Superior temporal gyrus (tissue), 1 donor: ENCODE results near the gene WBP1L.
"Not testable (repeated sequence)": the region's sequence is repeated elsewhere in the genome, so short reads cannot be mapped to it uniquely, and the experiment has no call there.

Experiments used
- DNase-seq: peaks from one replicate; pipeline ENCODE4 v3.0.0-alpha.2; 2016; ENCODE audit errors: extremely low spot score

WBP1L gene

DNA sequence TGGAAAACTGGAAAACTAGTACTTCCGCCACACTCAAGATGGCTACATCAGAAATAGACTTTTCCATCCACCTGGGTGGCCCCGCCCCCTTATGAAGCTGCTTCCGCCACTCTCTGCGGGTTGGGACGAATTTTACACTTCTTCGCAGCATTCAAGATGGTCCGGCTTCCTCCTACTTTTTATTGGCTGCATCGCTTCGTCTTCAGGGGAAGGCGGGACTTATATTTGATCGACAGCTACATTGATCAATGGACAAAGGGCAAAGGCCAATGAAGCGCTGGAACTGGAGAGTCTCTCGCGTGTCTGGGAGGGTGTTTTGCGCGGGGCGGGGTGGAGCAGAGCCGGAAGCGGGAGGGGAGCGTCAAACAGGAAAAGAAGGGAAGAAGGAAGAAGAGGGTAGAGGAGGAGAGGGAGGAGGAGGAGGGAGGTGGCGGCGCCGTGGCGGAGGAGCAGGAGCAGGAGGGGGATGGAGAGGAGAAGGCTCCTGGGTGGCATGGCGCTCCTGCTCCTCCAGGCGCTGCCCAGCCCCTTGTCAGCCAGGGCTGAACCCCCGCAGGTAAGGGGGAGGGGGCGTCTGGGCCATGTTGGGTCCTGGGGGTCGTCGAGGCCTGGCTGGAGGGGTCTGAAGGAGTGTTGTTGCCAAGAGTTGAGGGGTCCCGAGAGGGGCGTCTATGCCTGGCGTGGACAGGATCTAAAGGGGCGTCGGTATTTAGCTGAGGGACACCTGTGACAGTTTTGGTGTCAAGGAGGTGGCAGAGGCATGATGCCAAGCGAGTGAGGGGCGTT is at the start of gene WBP1L:
WBP1L (plus strand) TSS at position 361 of the 786 bp plus-strand sequence; CDS start at position 467, 106 bp downstream.
- DNase-seq, result peak; percentile 100

DNA sequence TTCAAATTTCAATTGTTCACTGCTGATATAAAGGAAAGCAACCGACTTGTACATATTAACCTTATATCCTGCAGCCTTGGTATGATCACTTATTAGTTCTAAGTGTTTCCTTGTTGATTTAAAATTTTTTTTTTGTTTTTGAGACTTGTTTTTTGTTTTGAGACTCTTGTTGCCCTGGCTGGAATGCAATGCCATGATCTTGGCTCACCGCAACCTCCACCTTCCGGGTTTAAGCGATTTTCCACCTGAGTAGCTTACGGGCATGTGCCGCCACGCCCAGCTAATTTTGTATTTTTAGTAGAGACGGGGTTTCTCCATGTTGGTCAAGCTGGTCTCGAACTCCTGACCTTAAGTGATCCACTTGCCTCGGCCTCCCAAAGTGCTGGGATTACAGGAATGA is 48.3 kb upstream of the WBP1L start:
- not testable (repeated sequence) for DNase-seq

DNA sequence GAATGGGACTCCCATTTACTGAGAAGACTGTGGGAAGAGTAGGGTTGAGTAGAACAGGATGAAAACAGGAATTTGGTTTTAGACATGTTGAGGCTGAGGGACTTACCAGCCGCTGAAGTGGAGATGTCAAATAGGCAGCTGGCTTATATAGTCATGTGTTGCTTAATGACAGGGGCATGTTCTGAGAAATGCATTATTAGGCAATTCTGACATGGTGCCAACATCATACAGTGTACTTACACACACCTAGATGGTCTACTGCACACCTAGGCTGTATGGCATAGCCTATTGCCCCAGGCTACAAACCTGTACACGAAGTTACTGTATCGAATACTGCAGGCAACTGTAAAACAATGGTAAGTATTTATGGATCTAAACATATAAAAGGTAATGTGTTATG is 47.0 kb upstream of the WBP1L start:
- DNase-seq, result no peak

DNA sequence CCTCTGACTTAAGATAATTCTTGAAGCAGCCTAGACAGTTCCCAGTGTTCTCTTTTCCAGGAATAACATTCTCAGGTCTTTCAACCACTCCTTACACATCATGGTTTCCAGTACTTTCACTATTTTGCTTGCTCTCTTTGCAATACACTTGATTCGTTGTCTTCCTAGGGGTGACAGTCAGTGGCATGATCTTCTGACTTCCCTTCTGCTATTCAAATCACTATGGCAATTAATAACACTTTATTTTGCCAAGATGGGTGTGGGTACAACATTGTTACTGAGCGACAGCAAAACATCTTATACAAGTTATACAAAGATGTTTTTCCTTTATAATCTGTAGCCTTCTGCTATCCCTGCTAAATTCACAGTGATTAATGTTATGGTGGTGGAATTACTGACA is 44.9 kb upstream of the WBP1L start:
- DNase-seq, result no peak

DNA sequence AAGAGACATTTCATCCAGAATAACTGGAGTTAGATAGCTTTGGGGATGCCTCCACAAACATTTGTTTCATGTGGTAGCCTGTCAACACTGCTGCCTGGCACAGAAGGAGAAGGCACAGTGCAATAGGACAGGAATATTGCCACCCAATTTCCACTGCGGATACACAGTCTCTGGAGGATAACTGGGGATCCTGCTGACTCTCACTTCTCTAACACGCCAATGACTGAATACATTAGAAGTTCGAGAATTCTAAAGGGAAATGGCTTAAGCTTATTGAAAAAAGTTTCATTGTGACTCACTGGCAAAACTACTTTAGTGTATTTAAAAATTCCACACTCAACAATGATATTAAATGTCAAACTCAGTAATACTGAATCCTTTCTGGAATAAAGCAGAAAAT is 42.5 kb upstream of the WBP1L start:
- DNase-seq, result no peak

DNA sequence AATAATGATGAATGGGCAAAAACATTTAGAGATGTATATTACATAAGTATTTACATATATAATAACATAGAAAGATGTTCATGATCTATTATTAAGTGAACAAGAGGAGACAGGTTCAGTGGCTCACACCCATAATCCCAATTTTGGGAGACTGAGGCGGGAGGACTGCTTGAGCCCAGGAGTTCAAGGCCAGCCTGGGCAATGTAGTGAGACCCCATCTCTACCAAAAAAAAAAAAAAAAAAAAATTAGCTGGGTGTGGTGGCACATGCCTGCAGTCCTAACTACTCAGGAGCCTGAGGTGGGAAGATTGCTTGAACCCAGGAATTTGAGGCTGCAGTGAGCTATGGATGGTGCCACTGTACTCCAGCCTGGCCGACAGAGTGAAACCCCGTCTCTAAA is 42.0 kb upstream of the WBP1L start:
- DNase-seq, result no peak

DNA sequence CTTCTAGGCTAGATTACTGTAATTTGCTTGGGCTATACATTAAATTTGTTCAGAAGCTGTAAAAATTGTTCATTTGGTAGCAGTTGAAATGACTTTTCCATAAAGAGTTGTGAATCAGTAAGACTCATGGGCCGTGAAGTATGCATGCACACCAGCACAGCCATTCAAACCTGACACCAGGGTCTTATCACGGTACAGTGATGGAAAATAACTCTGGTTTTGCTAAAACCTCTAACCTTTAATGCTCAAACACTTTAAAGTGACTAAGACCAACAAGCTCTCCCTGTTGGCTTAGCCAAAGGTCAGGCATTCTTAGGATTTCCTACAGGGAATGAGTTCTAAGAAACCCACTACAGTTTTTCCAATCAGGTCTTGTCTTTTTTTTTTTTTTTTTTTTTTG is 41.0 kb upstream of the WBP1L start:
- no peak for DNase-seq

DNA sequence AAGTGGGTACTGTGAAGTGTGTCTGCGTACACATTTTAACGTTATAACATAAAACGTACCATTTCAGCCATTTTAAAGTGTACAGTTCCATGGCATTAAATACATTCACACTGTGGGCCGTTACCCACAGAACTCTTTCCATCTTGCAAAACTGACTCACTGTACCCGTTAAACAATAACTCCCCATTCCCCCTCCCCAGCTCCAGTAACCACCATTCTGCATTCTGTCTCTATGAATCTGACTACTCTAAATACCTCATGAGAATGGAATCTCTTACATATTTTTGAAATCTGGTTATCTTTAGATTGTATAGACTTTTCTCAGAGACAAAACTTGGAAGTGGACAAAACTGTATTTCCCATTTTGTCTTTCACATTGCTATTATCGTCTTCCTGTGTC is 38.8 kb upstream of the WBP1L start:
- DNase-seq, result no peak

DNA sequence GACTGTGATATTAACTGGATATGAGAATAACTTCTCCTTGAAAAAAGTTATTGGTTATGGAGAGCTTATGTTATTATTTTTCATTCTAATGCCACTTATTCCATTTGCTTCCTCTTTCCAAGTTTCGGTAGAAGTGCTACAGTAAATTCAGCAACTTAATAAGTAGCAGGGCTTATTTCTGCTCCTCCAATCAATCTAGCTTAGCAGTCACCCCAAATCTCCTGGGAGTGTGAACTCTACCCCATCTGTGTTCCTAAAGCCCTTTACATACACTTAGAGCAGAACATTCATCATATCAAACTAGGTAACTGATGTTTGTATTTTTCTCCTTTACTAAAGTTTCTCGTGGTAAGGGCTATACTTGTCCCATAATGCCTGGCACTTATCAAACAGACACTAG is 38.2 kb upstream of the WBP1L start:
- no peak for DNase-seq

DNA sequence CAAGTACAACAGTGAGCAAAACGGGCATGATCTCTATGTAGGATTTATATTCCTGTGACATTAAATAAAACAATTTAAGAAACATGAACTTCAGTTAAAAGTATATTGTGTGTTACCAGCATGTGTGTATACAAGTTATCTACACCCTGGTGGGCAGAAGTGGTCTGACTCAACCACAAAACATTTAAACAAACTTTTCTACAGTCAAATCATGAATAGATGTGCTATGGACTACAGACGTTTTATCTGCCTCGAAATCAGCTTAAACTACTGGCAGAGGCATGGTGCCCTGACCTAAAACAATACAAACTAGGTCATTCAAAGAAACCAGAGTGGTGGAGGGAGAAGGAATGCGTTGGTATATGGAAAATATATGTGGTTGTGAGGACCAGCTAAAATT is 33.1 kb upstream of the WBP1L start:
- no peak for DNase-seq

DNA sequence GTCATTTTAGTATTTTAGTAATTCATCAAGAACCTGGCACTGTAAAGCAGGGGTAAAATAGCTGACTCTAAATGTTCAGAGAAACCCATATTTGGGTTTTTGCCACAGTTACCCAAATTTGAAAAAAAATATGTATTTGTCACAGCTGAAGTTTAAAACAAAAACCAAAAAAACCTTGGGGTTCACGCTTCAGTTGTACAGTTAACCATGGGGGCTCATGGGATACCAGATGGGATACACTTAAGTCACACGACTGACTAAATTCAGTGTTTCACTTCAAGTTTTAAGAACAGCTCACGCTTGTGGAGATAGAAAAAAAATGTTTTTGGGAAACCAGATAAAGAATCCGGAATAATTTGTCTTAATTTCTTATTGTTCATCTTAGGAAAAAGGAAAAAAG is 31.7 kb upstream of the WBP1L start:
- no peak for DNase-seq

DNA sequence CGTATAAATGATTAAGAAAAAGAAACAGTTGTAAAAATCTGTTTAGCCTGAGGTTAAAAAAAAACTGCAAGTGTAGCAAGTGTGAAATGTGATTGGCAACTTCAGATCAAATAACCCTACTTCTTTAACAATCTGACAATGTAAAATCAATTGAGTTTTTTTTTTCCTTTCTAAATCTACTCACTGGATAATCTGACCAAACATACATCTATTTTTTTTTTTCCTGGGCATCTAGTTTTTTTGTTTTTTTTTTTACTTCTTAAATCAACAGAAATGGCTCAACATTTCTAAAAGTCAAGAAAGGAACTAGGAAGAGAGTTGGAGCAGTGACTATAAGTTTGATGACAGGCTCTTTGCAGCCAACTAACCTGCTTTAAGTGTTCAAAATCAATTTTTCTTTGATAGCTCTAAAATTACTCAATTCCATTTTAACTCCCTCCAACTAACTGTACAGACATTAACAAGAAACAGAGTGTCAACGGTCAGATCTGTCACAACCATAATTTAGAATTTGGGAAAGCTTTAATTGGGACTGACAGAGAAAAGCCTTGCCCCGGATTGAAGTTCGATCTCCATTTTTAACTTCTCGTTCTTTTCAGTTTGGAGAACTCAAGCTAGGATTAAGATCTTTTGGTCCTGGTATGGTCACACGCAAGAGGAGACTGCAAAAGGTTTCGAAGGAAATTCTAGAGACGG is 30.8 kb upstream of the WBP1L start:
- DNase-seq, result no peak

DNA sequence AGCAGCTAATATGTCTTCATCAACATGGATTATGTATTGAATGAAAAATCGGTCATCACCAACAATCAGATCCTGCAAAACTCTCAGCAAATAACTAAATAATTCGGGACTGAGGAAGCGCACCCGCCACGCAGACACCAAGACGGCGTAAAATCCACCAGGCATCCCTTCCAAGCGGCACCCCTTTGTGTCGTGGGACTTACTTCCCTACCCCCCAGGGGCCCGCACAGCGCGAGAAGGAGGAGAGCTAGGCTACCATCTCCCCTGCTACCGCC is 30.3 kb upstream of the WBP1L start:
- peak; percentile 54 for DNase-seq

DNA sequence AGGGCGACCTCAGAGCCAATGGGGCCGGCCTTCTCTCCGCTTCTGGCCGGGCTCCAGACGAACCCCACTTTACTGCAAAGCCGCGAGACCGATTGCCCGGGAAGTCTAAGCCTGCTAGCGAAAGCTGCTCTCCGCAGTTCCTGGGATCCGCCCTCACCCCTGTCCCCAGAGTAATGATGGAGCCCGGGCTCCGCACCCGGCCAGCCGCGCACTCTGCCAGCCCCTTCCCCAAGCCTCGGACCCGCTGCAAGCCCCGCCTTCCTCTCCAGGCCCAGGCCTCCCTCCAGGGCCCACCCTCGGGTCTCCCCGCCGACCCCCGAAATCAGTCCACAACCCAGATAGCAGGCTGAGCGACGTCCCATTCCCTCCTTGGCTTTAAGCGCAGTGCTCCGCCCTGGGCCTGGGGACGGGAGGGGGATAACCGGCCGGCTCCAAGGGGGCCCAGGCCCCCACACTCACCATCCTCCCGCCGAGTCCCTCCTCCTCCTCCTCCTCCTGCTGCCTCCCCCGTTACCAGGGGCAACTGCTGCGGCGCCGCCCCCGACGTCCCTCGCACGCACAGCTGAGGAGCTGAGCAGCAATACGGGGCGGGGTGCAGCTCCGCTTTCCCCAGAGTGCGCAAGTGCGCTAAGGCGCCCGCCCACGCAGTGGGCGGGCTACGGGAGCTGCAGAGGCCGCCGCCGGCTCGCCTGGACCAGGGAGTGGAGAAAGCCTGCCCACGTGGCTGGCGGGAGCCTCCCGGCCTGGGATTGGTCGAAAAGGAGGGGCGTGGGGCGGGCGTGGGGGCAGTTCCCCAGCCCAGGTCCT is 29.7 kb upstream of the WBP1L start, which contains the start of gene ARL3:
ARL3 (minus strand) TSS at position 584 of the 807 bp plus-strand sequence; CDS start at position 462, 122 bp downstream.
- DNase-seq, result peak; percentile 97

DNA sequence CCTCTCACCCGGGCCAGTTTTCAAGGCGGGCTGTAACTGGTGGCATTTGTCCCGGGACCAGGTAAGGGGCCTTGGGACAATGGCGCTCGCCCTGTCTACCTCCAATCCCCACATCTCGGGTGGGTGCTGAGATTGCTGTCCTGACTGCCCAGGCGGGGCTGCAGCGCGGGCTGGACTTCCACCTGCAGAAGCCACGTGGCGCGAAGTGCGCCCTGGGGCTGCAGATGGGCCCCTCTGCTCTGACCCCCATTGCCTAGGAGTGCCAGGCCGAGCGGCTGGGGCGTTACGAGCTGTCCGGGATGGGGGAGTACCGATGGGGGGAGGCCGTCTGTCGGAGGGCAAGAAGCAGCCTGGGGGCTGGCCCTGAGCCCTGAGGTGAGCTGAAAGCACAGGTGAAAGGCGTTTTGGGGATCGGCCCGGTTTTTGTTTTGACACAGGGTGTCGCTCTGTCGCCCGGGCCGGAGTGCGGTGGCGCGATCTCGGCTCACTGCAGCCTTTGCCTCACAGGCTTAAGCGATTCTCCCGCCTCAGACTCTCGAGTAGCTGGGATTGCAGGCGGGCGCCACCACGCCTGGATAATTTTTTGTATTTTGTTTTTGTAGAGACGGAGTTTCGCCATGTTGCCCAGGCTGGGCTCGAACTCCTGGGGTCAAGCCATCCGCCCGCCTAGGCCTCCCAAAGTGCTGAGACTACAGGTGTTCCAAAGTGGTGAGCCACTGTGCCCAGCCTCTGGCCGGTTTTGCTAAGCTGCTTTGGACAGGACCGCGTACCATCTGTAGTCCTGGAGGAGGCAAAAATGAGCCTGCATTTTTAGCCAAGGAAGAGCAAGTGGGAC is 28.9 kb upstream of the WBP1L start, which contains the start of gene SFXN2:
SFXN2 (plus strand) TSS at position 16 of the 835 bp plus-strand sequence. CDS start 12,001 bp downstream, outside the sequence.
- DNase-seq, result no peak

DNA sequence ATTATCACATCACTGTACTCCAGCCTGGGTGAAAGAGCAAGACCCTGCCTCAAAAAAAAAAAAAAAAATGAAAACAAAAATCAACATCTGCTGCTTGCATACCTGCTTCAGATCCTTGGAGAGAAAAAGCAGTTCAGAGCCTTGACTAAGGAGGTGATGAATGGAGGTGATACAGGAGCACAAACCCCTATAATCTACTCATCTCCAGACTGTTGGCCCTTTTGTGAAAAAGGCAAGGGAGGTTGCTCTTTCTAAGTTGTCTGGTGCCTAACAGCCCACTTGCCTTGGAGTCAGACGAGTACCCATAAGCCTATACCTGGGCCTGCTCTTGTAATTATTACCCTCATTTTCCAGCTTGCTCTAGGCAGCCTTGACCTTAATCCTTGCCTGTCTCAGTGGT is 27.9 kb upstream of the WBP1L start:
- DNase-seq, result no peak

DNA sequence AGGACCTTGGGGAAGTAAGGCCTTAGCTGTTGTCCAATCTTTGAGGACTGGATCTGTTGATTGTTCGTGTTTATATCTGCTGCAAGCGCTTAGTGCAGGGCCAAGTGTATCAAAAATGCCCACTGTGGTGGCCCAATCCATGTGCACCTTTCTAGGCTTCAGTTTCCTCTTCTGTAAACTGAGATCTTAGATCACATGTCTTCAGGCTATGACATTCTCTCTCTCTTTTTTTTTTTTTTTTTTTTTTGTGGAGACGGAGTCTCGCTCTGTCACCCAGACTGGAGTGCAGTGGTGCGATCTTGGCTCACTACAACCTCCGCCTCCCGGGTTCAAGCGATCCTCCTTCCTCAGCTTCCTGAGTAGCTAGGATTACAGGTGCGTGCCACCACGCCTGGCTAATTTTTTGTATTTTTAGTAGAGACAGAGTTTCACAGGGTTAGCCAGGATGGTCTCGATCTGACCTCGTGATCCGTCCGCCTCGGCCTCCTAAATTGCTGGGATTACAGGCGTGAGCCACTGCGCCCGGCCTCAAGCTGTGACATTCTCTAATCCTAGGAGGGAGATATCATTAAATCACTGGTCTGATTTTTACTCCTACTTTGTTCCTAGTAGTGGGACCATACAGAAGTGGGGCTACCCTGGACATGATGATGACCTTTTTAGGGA is 26.7 kb upstream of the WBP1L start:
- not testable (repeated sequence) for DNase-seq

DNA sequence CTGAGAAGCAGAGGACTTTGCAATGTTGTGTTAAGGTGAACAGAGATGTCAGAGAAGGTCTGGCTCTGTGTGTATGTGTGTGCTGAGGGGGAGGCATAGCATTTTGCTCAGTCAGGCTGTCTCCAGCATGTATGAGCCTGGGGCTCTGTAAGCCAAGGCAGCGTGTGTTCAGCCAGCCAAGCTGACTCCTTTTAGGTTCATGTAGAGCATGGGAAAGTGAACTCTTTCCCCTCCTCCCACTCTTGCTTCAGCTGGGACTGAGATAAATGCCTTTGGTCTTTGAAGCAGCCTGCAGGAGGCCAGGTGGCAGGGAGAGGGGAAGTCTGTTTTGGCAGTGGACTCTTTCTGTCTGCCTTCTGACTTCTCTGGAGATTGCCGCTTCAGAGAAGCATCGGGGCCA is 25.5 kb upstream of the WBP1L start:
- DNase-seq, result no peak

DNA sequence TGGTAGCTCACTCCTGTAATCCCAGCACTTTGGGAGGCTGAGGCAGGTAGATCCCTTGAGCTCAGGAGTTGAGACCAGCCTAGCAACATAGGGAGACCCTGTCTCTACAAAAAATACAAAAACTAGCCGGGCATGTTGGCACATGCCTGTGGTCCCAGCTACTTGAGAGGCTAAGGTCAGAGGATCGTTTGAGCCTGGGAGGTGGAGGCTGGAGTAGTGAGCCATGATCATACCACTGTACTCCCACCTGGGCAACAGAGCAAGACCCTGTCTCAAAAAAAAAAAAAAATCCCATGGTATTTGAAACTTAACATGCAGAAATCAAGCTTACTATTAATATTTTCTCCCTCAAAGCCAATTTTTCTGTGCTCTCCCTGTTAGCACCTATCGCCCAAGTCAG is 23.4 kb upstream of the WBP1L start:
- no peak for DNase-seq

DNA sequence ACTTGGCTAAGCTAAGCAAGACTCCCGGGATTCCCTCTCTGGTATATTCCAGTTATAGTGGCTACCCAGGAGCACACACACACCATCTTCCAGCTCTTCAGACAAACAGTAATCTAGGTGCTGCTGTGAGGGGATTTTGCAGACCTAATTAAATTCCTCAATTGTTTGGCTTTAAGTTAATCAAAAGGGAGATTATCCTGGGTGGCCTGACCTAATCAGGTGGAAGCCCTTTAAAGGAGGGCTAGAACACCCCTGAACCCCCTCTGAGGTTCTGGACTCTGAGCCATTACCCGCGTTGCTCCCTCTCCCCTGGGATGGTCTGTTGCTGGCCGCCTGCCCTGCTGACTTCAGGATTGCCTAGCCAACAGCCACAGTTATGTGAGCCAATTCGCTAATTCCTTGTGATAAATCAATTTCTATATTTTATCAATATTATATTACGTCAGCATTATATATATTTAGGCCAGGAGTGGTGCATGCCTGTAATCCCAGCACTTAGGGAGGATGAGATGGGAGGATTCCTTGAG is 22.9 kb upstream of the WBP1L start:
- DNase-seq, result no peak

DNA sequence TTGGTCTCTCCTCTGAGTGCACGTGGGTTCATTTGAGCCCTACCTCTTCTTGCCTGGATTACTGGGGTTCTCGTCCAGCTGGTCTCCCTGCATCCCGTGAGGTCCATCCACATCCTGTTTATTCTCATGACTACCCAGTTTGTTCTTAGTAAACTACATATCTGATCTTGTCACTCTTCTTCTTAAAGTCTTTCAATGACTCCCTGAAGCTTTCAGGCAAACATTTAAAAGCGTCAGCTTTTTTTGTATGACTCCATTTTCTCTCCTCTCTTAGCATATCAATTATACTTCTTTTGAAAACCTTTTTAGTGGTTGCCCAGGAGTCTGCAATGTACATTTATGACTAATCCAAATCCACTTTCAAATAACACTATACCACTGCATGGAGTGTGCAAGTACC is 21.8 kb upstream of the WBP1L start:
- DNase-seq, result no peak
